ENCODE results near the gene DSCAM.

DSCAM gene

DNA sequence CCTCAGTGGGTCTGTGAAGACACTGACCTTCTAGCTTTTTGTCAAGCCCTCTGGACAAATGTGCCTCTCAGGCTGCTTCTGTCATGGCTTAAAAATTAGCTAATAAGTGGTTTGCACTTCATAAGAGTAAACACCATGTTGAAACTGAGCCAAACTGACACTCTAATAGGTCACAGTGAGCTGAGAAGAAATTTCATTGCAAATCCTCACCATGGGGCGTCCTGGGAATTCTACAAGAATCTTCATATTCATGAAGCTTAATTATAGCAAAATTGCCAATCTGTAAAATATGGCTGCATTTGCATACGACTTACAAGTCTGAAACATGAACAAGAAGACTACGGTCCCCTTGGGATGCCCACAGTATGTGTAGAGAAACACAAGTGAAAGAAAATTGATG lies 188.6 kb downstream of the DSCAM start:
- DNase-seq (ENCODE audit: low read depth) = no peak

DNA sequence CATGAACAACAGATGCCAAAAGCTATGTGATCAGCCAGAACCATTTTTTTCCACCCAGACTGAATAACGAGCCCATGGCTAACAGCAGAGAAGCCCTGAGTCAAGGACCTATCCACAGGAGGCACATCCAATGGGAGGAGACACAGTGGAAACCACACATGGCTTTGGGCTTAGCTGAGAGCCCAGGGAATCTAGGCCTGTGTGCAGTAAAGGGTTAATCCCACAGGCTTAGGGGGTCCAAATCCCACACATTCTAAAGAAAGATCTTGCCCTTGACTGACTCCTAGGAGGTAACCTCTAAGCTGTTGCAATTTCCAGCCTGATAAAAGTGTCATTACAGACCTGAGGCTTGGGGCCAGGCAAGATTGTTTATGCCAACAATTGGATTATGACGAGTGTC lies 194.5 kb downstream of the DSCAM start:
- no peak for DNase-seq (ENCODE audit: low read depth)

- no peak for DNase-seq (ENCODE audit: low read depth)
Measured at GRCh38 chr21:40647706-40648105, 199.3 kb downstream of the DSCAM start.

- DNase-seq (ENCODE audit: low read depth) = no peak
Measured at GRCh38 chr21:40646651-40647050, 200.3 kb downstream of the DSCAM start.

DNA sequence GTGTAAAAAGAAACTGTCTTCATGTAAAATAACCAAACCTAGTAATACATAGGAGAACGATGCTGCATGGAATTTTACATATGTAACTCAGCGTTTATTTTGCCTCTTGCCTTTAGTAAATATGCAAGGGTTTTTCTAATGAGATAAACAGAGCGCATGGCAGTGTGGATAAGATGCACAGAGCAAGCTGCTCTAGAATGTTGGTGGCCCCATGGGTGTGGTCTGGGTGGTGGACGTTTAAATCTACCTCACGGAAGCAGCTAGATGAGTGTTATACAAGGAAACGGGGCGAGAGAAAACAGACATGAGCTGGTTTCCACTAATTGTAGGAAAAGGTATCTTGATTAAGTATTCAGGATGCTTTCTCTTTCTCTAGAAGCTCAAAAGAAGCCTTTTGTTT lies 205.9 kb downstream of the DSCAM start:
- DNase-seq (ENCODE audit: low read depth) = no peak

DNA sequence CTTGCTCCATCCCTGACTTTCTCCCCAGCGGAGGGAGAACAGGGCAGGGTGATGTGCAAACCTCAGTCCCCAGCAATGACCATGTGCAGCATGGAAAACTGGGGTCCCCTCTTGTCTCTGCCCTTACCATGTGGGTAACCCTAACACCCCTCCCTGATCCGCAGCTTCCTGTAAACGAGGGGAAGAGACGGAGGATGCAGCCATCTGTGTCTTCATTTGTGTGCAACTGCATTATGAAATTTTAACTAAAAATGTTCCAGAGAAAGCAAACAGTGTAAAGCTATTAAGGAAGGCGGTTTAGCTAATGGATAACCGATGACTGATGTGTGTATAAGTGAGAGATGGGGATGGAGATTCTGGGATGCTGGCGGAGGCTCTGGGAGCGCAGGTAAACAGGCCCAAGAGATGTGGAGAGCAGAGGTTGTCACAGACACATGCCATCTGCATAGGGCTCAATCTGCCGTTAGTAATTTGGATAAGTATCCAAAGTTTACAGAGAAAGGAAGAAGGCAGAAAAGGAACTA lies 206.6 kb downstream of the DSCAM start:
- no peak for DNase-seq (ENCODE audit: low read depth)

- DNase-seq (ENCODE audit: low read depth) = no peak
Measured at GRCh38 chr21:40639616-40640194, 207.3 kb downstream of the DSCAM start.

DNA sequence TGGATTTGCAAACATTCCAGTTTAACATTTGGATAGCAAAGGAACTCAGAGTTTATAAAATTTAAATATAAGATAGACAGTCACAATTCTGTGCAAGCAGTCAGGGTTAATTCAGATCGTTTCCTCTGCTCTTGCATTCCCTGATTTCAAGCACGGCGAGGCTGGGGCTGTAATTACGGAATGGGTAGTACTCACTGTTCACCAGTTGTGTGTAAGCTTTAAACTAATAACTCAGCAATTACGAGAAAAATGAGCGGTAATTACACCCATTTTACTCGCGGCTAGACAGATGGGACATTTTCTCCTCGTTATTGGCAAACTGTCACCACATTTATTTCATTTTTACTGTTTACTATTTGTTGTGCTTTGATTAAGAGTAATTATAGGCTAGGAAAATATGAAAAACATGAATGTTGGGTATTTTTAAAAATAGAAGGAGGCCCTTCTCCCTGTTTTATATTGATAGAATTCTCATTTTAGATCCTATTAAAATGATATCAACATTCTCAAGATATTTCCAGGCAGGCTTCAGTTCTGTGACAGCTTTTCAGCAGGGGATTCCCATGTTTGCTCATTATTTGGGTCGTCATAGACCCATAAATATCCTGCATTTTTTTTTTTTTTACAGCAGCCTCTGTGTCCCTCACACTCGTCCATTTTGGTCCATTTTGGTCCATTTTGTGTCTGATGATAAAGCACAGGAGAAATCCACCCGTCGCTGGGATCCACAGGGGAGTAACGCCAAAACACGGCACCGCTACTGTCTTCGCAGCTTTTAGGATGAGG lies 208.3 kb downstream of the DSCAM start:
- no peak for DNase-seq (ENCODE audit: low read depth)

DNA sequence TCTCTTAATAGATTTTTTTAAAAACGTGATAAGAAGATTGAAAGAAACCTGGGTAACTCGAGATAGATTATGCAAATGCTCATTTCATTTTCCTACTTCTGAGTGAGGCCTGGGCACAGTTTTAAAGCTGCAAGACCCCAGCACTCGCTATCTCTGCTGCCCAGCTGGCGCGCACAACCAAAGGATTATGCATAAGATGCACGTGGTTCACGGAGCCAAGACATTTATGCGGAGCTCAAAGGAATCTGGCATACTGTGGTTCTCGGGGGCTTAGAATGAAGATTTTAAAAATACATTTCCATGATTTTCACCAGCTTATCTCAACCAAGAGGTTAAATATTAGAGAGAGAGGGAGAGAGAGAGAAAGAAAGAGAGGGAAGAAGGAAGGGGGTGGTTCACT lies 210.9 kb downstream of the DSCAM start:
- DNase-seq (ENCODE audit: low read depth) = no peak

- DNase-seq (ENCODE audit: low read depth) = no peak
Measured at GRCh38 chr21:40635391-40635790, 211.6 kb downstream of the DSCAM start.

GRCh38 chr21:40634141-40634540 lies 212.8 kb downstream of the DSCAM start:
- no peak for DNase-seq (ENCODE audit: low read depth)

DNA sequence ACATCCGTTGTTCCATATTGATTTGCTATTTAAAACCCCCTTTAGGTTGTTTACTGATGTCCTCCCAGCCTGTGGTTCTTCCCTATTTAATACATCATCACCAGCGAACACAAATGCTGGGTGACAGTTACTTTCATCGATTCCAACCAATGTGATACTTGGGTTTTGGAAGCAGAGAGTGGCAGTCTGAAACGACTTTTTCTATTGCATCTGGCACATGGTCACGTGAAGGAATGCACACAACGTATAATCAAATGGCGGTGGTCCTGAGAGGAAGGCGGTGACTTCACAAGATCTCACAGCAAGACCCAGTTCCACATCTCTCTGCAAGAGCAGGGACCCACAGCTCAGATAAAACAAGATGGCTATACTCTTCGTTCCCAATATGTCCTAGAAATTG lies 213.9 kb downstream of the DSCAM start:
- DNase-seq (ENCODE audit: low read depth) = no peak

DNA sequence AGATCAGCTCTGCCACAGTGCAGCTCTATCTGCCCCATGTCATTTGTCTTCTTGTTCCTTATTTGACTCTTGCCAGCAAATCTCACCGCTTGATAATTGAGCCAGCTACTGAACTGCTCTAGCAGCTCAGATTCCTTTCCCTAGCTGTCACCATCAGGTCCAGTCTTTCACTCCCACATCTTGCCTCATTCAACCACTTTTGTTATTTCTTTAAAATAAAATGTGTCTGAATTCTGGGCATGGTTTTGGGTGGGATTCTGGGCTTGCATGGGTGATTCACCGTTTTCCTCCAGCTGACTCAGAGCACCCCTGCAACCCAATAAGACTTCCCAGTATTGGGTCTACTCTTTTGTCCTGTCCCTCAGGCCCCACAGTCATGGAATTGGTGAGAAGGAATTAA lies 215.7 kb downstream of the DSCAM start:
- no peak for DNase-seq (ENCODE audit: low read depth)

GRCh38 chr21:40625991-40626390 lies 221.0 kb downstream of the DSCAM start:
- DNase-seq (ENCODE audit: low read depth) = no peak

DNA sequence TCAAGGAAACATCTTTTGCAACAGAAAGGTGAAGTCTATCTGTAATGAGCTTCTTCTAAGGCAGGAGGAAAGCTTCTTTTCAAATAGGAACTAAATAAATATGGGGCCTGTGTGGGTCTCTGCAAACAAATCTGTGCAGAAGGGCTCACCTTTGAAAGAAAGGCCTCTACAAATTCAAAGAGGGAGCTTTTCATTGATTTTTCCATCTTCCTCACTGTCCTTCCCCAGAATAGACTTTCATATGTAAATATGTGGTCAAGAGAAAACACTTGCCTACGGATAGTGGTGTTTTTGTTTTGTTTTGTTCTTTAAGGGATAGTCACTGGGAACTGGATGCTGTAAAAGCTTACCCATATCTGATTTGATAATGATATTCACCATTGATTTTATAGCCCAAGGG lies 223.4 kb downstream of the DSCAM start:
- no peak for DNase-seq (ENCODE audit: low read depth)

GRCh38 chr21:40622531-40622930 lies 224.4 kb downstream of the DSCAM start:
- no peak for DNase-seq (ENCODE audit: low read depth)

- no peak for DNase-seq (ENCODE audit: low read depth)
Measured at GRCh38 chr21:40620386-40621145, 226.4 kb downstream of the DSCAM start.

- no peak for DNase-seq (ENCODE audit: low read depth)
Measured at GRCh38 chr21:40618191-40618973, 228.6 kb downstream of the DSCAM start.

- no peak for DNase-seq (ENCODE audit: low read depth)
Measured at GRCh38 chr21:40616377-40616704, 230.6 kb downstream of the DSCAM start.

- DNase-seq (ENCODE audit: low read depth) = no peak
Measured at GRCh38 chr21:40615505-40616376, 231.2 kb downstream of the DSCAM start.

DNA sequence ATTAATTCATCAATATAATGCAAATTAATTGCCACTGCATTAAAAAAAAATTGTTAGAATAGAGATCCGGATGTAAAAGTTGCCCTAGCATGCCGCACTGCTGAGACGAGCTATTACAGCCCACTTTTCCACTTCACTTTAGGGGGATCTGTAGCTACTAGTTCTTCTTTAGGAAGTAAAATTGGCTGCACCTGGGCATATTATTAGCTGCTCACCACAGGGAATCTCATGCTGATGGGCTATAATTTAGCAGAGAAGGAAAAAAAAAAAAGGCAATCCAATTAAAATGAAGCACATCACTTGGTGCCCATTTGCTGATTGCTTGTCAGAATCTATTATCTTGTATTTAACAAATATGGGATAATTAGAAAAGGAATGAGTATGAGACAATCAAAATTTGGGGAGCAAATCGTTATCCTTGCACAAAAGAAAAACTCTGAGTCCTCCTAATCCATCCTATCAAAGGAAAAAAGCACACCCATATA lies 233.4 kb downstream of the DSCAM start:
- no peak for DNase-seq (ENCODE audit: low read depth)

Measured in stimulated activated CD8-positive, alpha-beta memory T cell treated with anti-CD3 and anti-CD28 coated beads, Interleukin-7, amount 100 ng/mL, for 24 hours (primary cell).